HG03108 (cell line): ENCODE measurements around the gene NDFIP1.

Experiments
- ATAC-seq: cut with Tn5 transposase; IDR thresholded peaks from one replicate; pipeline ENCODE4 v1.9.1; 2021; ENCODE audit warnings: moderate library complexity; ENCODE audit not compliant: unreplicated experiment

The NDFIP1 gene

GRCh38 chr5:142117579-142118151 lies 9.1 kb downstream of the NDFIP1 start:
- no peak for ATAC-seq

GRCh38 chr5:142118155-142118686 lies 9.6 kb downstream of the NDFIP1 start:
- ATAC-seq, result no peak

- ATAC-seq, result no peak
Measured at GRCh38 chr5:142119051-142119625, 10.6 kb downstream of the NDFIP1 start.

- no peak for ATAC-seq
Measured at GRCh38 chr5:142120247-142120935, 11.8 kb downstream of the NDFIP1 start.

- no peak for ATAC-seq
Measured at GRCh38 chr5:142122121-142122520, 13.5 kb downstream of the NDFIP1 start.

- no peak for ATAC-seq
Measured at GRCh38 chr5:142125378-142125777, 16.8 kb downstream of the NDFIP1 start.

- no peak for ATAC-seq
Measured at GRCh38 chr5:142125963-142126362, 17.4 kb downstream of the NDFIP1 start.

- ATAC-seq, result no peak
Measured at GRCh38 chr5:142128675-142129208, 20.2 kb downstream of the NDFIP1 start.

- ATAC-seq, result no peak
Measured at GRCh38 chr5:142129446-142130066, 21.0 kb downstream of the NDFIP1 start.

GRCh38 chr5:142131394-142131793 lies 22.8 kb downstream of the NDFIP1 start:
- no peak for ATAC-seq

- ATAC-seq, result no peak
Measured at GRCh38 chr5:142132916-142133315, 24.3 kb downstream of the NDFIP1 start.

GRCh38 chr5:142133330-142134206 lies 25.0 kb downstream of the NDFIP1 start:
- no peak for ATAC-seq

GRCh38 chr5:142134331-142135010 lies 25.9 kb downstream of the NDFIP1 start:
- ATAC-seq, result no peak

GRCh38 chr5:142141463-142141862 lies 32.9 kb downstream of the NDFIP1 start:
- no peak for ATAC-seq

- no peak for ATAC-seq
Measured at GRCh38 chr5:142143878-142144277, 35.3 kb downstream of the NDFIP1 start.

- no peak for ATAC-seq
Measured at GRCh38 chr5:142145106-142145900, 36.7 kb downstream of the NDFIP1 start.

GRCh38 chr5:142149363-142149762 lies 40.8 kb downstream of the NDFIP1 start:
- ATAC-seq, result no peak

- no peak for ATAC-seq
Measured at GRCh38 chr5:142150431-142150830, 41.9 kb downstream of the NDFIP1 start.
